Right lobe of liver (tissue), 4 donors: Measurements from ENCODE around the gene PPP1R3F.

Experiments used
- POLR2A ChIP-seq: fragments of 450-650 bp; IDR thresholded peaks from one replicate; pipeline ENCODE4 v1.6.1; 2017; ENCODE audit warnings: antibody characterized with exemption, mild to moderate bottlenecking
- TF ChIP-seq, protein P1 (sequence below), 4 donors: fragments of 200-600 bp in 3 of 4; fragments of 450-650 bp in 1 of 4; IDR thresholded peaks; one replicate each; pipeline versions ENCODE4 v1.5.1 to v1.8.0; 2016 to 2022; ENCODE audit warnings: antibody characterized with exemption in 4 of 4, mild to moderate bottlenecking in 2 of 4
- donor health status: DM: no; HTN: no; CAD: no.
- donor health status: DM: no; HTN: no; CAD: no.
- donor health status: DM: no; HTN: yes; CAD: no.

DNA sequence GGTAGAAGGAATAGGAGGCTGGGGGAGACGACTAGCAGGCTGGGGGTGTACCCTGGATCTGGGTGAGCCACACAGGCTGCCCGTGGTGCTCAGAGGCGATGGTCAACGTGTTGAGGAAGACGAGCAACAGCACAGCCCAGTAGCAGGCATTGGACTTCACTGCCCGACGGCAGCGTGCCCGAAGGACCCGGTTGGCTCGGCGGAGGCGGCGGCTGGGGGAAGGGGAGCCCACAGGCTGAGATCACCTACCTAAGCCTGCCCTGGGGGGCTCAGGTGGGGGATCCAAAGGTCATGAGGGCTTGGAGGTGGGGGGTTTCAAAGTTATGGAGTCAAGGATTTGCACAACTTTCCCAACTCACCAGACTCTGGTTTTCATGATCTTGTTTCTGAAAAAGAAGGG is 43.7 kb upstream of the PPP1R3F start:
- TF ChIP-seq, protein P1, sequence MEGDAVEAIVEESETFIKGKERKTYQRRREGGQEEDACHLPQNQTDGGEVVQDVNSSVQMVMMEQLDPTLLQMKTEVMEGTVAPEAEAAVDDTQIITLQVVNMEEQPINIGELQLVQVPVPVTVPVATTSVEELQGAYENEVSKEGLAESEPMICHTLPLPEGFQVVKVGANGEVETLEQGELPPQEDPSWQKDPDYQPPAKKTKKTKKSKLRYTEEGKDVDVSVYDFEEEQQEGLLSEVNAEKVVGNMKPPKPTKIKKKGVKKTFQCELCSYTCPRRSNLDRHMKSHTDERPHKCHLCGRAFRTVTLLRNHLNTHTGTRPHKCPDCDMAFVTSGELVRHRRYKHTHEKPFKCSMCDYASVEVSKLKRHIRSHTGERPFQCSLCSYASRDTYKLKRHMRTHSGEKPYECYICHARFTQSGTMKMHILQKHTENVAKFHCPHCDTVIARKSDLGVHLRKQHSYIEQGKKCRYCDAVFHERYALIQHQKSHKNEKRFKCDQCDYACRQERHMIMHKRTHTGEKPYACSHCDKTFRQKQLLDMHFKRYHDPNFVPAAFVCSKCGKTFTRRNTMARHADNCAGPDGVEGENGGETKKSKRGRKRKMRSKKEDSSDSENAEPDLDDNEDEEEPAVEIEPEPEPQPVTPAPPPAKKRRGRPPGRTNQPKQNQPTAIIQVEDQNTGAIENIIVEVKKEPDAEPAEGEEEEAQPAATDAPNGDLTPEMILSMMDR (IDR thresholded peaks at IDR 0.05): no peak
- TF ChIP-seq POLR2A: no peak
